HEK293 (cell line): ENCODE results near the gene CLSTN1.

Source experiments
- HIC1 ChIP-seq: fragments of 450-650 bp; formaldehyde crosslinking; IDR thresholded peaks from 2 replicates; pipeline ENCODE4 v1.5.1; 2016; ENCODE audit warnings: missing biosample characterization, missing genetic modification characterization
- KLF17 ChIP-seq: fragments of 450-650 bp; formaldehyde crosslinking; IDR thresholded peaks from 2 replicates; pipeline ENCODE4 v1.5.1; 2016; ENCODE audit warnings: missing biosample characterization, missing genetic modification characterization
- PBX3 ChIP-seq: sonication (generic); formaldehyde crosslinking; IDR thresholded peaks from 2 replicates; pipeline ENCODE4 v1.8.1; 2022; ENCODE audit warnings: mild to moderate bottlenecking, moderate library complexity, missing genetic modification reagents
- SP7 ChIP-seq: fragments of 450-650 bp; formaldehyde crosslinking; IDR thresholded peaks from 2 replicates; pipeline ENCODE4 v1.5.1; 2016; ENCODE audit warnings: missing biosample characterization, missing genetic modification characterization
- ZEB2 ChIP-seq: fragments of 450-650 bp; formaldehyde crosslinking; IDR thresholded peaks from 2 replicates; pipeline ENCODE4 v1.5.1; 2016; ENCODE audit warnings: missing biosample characterization, missing genetic modification characterization
- ZNF132 ChIP-seq: fragments of 450-650 bp; formaldehyde crosslinking; IDR thresholded peaks from 2 replicates; pipeline ENCODE4 v1.5.1; 2017; ENCODE audit warnings: missing biosample characterization, missing genetic modification characterization, borderline replicate concordance
- ZNF174 ChIP-seq: fragments of 450-650 bp; formaldehyde crosslinking; IDR thresholded peaks from 2 replicates; pipeline ENCODE4 v1.5.0; 2017; ENCODE audit warnings: missing biosample characterization, mild to moderate bottlenecking, missing genetic modification characterization
- ZNF341 ChIP-seq: fragments of 450-650 bp; formaldehyde crosslinking; IDR thresholded peaks from 2 replicates; pipeline ENCODE4; 2016; ENCODE audit warnings: low read depth, missing biosample characterization, missing genetic modification characterization
- ZNF416 ChIP-seq: fragments of 450-650 bp; formaldehyde crosslinking; IDR thresholded peaks from 2 replicates; pipeline ENCODE4 v1.5.1; 2016; ENCODE audit warnings: missing biosample characterization, missing genetic modification characterization
- ZNF48 ChIP-seq: fragments of 450-650 bp; formaldehyde crosslinking; IDR thresholded peaks from 2 replicates; pipeline ENCODE4 v1.5.1; 2016; ENCODE audit warnings: missing biosample characterization, missing genetic modification characterization
- ZNF664 ChIP-seq: fragments of 450-650 bp; formaldehyde crosslinking; IDR thresholded peaks from 2 replicates; pipeline ENCODE4 v1.5.1; 2016; ENCODE audit warnings: missing biosample characterization, missing genetic modification characterization
- TF ChIP-seq, protein P1 (sequence below): fragments of 450-650 bp; formaldehyde crosslinking; optimal IDR thresholded peaks from 2 replicates; pipeline ENCODE3; 2016; ENCODE audit warnings: missing biosample characterization, mild to moderate bottlenecking, missing genetic modification characterization
- TF ChIP-seq, protein P2 (sequence below): fragments of 450-650 bp; formaldehyde crosslinking; IDR thresholded peaks from 2 replicates; pipeline ENCODE4 v1.5.1; 2016; ENCODE audit warnings: missing biosample characterization, missing genetic modification characterization
- TF ChIP-seq, protein P3 (sequence below): fragments of 450-650 bp; formaldehyde crosslinking; IDR thresholded peaks from 2 replicates; pipeline ENCODE4 v1.5.1; 2016; ENCODE audit warnings: missing biosample characterization, missing genetic modification characterization
- TF ChIP-seq, protein P4 (sequence below): fragments of 450-650 bp; formaldehyde crosslinking; IDR thresholded peaks from 2 replicates; pipeline ENCODE4; 2016; ENCODE audit warnings: missing biosample characterization, missing genetic modification characterization
- TF ChIP-seq, protein P5 (sequence below): fragments of 450-650 bp; formaldehyde crosslinking; conservative IDR thresholded peaks from 2 replicates; pipeline ENCODE4 v1.5.1; 2016; ENCODE audit warnings: low read depth, missing biosample characterization, missing genetic modification characterization
- TF ChIP-seq, protein P6 (sequence below): fragments of 450-650 bp; formaldehyde crosslinking; IDR thresholded peaks from 2 replicates; pipeline ENCODE4 v1.5.1; 2017; ENCODE audit warnings: missing biosample characterization, missing genetic modification characterization

CLSTN1 gene

GRCh38 chr1:9825093-9826074 lies 1.6 kb upstream of the CLSTN1 start (continued):
- TF ChIP-seq, protein P1, sequence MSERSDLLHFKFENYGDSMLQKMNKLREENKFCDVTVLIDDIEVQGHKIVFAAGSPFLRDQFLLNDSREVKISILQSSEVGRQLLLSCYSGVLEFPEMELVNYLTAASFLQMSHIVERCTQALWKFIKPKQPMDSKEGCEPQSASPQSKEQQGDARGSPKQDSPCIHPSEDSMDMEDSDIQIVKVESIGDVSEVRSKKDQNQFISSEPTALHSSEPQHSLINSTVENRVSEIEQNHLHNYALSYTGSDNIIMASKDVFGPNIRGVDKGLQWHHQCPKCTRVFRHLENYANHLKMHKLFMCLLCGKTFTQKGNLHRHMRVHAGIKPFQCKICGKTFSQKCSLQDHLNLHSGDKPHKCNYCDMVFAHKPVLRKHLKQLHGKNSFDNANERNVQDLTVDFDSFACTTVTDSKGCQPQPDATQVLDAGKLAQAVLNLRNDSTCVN (tag by site-specific recombination): no peak
- no peak for TF ChIP-seq PBX3 (CRISPR knock-in tag)
- no peak for TF ChIP-seq ZNF664
- no peak for TF ChIP-seq ZNF132 (tag by site-specific recombination)
- TF ChIP-seq, protein P2, sequence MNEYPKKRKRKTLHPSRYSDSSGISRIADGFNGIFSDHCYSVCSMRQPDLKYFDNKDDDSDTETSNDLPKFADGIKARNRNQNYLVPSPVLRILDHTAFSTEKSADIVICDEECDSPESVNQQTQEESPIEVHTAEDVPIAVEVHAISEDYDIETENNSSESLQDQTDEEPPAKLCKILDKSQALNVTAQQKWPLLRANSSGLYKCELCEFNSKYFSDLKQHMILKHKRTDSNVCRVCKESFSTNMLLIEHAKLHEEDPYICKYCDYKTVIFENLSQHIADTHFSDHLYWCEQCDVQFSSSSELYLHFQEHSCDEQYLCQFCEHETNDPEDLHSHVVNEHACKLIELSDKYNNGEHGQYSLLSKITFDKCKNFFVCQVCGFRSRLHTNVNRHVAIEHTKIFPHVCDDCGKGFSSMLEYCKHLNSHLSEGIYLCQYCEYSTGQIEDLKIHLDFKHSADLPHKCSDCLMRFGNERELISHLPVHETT (tag by site-specific recombination): no peak
- TF ChIP-seq ZNF341 (tag by site-specific recombination): peak; percentile 85
- TF ChIP-seq KLF17 (tag by site-specific recombination): peak; percentile 86
- no peak for TF ChIP-seq ZNF48
- peak; percentile 49; the same call in 1 of the 2 replicates for TF ChIP-seq ZEB2 (tag by site-specific recombination)
- TF ChIP-seq ZNF416 (tag by site-specific recombination): no peak
- TF ChIP-seq ZNF174 (tag by site-specific recombination): no peak
- TF ChIP-seq, protein P3, sequence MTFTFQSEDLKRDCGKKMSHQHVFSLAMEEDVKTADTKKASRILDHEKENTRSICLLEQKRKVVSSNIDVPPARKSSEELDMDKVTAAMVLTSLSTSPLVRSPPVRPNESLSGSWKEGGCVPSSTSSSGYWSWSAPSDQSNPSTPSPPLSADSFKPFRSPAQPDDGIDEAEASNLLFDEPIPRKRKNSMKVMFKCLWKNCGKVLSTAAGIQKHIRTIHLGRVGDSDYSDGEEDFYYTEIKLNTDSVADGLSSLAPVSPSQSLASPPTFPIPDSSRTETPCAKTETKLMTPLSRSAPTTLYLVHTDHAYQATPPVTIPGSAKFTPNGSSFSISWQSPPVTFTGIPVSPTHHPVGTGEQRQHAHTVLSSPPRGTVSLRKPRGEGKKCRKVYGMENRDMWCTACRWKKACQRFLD (tag by site-specific recombination): no peak
- TF ChIP-seq, protein P4, sequence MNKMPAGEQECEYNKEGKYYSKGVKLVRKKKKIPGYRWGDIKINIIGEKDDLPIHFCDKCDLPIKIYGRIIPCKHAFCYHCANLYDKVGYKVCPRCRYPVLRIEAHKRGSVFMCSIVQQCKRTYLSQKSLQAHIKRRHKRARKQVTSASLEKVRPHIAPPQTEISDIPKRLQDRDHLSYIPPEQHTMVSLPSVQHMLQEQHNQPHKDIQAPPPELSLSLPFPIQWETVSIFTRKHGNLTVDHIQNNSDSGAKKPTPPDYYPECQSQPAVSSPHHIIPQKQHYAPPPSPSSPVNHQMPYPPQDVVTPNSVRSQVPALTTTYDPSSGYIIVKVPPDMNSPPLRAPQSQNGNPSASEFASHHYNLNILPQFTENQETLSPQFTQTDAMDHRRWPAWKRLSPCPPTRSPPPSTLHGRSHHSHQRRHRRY (tag by site-specific recombination): no peak
- TF ChIP-seq, protein P5, sequence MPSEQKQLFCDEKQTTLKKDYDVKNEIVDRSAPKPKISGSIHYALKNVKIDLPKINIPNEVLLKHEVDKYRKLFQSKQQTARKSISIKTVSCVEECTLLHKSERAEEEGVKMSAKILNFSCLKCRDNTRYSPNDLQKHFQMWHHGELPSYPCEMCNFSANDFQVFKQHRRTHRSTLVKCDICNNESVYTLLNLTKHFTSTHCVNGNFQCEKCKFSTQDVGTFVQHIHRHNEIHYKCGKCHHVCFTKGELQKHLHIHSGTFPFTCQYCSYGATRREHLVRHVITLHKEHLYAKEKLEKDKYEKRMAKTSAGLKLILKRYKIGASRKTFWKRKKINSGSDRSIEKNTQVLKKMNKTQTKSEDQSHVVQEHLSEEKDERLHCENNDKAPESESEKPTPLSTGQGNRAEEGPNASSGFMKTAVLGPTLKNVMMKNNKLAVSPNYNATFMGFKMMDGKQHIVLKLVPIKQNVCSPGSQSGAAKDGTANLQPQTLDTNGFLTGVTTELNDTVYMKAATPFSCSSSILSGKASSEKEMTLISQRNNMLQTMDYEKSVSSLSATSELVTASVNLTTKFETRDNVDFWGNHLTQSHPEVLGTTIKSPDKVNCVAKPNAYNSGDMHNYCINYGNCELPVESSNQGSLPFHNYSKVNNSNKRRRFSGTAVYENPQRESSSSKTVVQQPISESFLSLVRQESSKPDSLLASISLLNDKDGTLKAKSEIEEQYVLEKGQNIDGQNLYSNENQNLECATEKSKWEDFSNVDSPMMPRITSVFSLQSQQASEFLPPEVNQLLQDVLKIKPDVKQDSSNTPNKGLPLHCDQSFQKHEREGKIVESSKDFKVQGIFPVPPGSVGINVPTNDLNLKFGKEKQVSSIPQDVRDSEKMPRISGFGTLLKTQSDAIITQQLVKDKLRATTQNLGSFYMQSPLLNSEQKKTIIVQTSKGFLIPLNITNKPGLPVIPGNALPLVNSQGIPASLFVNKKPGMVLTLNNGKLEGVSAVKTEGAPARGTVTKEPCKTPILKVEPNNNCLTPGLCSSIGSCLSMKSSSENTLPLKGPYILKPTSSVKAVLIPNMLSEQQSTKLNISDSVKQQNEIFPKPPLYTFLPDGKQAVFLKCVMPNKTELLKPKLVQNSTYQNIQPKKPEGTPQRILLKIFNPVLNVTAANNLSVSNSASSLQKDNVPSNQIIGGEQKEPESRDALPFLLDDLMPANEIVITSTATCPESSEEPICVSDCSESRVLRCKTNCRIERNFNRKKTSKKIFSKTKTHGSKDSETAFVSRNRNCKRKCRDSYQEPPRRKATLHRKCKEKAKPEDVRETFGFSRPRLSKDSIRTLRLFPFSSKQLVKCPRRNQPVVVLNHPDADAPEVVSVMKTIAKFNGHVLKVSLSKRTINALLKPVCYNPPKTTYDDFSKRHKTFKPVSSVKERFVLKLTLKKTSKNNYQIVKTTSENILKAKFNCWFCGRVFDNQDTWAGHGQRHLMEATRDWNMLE (tag by site-specific recombination): no peak
- TF ChIP-seq, protein P6, sequence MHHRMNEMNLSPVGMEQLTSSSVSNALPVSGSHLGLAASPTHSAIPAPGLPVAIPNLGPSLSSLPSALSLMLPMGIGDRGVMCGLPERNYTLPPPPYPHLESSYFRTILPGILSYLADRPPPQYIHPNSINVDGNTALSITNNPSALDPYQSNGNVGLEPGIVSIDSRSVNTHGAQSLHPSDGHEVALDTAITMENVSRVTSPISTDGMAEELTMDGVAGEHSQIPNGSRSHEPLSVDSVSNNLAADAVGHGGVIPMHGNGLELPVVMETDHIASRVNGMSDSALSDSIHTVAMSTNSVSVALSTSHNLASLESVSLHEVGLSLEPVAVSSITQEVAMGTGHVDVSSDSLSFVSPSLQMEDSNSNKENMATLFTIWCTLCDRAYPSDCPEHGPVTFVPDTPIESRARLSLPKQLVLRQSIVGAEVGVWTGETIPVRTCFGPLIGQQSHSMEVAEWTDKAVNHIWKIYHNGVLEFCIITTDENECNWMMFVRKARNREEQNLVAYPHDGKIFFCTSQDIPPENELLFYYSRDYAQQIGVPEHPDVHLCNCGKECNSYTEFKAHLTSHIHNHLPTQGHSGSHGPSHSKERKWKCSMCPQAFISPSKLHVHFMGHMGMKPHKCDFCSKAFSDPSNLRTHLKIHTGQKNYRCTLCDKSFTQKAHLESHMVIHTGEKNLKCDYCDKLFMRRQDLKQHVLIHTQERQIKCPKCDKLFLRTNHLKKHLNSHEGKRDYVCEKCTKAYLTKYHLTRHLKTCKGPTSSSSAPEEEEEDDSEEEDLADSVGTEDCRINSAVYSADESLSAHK (tag by site-specific recombination): no peak
- peak; percentile 66 for TF ChIP-seq SP7
- TF ChIP-seq HIC1 (tag by site-specific recombination): peak; percentile 80; the same call in 1 of the 2 replicates
